Left hindlimb (tissue), 1 donor: ENCODE results near the gene TRPM4.
"Not testable (repeated sequence)": the region's sequence is repeated elsewhere in the genome, so short reads cannot be mapped to it uniquely, and the experiment has no call there.

Experiments used
- DNase-seq: peaks from one replicate; pipeline ENCODE4 v3.0.0-alpha.2; 2018

The TRPM4 gene

DNA sequence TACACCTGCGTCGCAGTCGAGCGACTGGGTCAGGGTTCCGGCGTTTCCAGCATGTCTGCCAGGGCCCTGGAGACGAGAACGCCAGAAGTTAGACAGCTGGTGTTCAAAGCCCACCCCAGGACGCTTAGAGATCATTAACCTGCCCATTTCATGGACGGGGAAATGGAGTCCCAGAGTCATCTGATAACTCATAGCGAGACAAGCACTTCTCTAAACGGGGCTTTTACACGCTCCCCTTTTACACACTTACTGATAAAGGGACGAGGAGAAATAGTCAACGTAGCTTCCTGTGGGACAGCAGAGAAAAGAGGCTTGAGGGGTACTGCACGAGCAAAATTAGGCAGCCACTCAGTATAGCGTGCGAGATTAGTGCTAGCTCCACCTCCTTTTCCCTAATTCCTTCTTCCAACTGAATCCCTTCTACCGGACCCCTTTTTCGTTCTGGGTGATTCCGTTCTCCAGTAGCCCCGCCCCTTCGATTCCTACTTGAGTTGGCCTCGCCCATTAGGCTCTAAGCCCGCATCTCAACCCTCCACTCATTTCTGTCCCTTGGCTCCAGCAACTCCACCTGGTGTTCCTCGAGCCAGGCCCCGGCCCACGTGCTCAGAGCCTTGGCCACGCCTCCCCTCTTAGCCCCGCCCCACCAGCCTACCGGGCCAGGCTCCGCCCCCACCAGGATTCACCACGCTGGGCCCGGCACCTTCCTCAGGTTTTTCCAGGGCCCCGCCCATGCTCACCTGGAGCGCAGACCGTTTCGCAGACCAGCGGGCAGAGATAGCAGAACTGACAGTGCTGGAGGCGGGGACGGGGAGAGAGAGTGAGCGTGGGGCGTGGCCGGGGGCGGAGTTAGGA, 6.1 kb upstream of the TRPM4 start:
- DNase-seq: peak; percentile 75

DNA sequence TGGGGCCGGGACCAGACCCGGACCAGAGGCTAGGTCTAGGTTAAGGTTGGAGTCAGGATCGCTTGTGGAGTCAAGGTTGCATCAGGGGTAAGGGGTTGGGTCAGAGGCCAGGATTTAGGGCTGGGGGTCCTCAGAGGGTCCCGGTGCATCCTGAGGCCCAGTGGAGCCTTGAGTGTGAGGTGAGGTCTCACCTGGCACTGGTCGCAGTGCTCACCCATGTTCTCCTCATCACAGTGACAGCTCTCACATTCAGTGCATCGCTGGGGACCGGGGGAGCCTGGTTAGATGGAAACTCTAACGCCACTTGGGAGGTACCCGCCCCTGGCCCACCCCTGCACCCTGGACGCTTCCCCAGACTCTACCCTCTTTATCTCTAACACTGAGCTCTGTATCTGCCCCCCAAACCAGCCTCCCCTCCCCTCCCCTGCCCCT, 5.5 kb upstream of the TRPM4 start:
- DNase-seq: peak; percentile 4

DNA sequence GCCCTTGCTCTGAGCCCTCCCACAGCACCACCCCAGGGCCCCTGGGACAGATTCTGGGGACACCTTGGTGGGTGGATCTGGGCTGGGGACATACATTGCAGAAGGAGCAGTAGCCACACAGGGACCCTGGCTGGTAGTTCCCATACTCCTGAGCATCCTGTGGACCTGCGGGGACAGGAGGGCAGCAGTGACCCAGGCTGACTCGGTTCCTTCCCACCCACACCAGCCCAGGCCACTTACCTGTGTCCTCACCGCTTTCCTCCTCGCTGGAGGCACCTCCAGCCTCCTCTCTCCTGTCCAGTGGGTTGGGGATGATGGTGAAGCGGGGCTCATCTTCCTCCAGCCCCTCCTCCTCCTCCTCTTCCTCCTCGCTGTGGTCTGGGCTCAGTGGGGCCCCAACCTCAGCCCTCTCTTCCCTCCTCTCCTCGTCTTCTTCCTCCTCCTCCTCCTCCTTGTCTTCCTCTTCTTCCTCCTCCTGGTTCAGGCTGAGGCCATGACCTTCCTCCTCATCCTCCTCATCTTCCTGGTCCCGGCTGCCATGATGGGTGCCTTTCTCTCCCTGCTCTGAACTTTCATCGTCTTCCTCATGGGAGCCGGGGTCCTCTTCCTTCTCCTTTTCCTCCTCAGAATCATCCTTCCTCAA, 4.3 kb upstream of the TRPM4 start:
- DNase-seq: no peak

DNA sequence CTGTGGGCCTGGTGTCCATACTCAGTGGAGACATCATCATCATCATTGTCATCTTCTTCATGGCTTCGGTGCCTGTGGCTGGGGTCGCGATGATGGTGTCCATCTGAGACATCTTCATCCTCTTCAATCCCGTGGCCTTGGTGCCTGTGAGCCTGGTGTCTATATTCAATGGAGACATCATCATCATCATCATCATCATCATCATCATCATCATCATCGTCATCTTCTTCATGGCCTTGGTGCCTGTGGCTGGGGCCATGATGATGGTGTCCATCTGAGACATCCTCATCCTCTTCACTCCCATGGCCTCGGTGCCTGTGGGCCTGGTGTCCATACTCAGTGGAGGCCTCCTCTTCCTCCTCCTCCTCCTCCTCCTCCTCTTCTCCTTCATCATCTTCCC, 3.3 kb upstream of the TRPM4 start:
- DNase-seq: no peak

DNA sequence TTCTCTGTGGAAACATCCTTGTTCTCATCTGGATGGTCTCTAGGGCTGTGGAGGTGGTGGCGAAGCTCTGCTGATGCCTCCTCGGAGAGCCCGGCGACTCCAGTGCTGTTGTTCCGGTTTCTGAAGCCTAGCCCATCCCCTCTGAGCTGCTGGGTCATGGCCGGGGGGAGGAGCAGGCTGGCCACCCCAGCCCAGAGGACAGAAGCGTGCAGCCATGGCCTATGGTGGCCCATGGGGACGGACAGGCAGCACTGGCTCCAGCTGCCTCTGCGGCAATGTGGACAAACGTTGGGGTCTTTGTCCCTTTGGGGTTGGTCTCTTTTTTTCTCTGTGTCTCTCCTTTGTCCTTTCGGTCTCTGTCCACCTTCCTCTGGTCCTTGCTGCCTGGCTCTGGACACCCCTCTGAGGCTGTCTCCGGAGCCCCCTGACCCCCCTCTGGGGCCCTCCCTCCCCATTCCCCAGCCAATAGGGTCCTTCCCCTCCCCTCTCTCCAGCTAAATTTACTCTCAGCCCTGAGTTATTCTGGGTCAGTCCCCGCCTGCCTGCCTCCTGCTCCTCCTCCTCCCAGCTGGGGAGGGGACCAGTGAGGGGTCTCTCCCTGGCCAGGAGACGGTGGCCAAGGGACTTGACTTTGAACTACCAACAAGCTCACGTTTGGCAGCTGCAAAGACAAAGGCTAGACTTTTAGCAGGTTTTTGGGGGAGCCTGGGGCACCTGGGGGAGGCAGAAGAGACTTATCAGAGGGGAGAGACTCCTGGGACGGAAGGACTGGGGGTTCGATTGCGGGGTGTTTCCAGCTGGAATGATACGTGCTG, 2.4 kb upstream of the TRPM4 start, which contains the start of gene HRC:
Gene HRC (minus strand): TSS at position 392 of the 815 bp plus-strand sequence. CDS start 159 bp downstream, at position 233.
- no peak for DNase-seq

DNA sequence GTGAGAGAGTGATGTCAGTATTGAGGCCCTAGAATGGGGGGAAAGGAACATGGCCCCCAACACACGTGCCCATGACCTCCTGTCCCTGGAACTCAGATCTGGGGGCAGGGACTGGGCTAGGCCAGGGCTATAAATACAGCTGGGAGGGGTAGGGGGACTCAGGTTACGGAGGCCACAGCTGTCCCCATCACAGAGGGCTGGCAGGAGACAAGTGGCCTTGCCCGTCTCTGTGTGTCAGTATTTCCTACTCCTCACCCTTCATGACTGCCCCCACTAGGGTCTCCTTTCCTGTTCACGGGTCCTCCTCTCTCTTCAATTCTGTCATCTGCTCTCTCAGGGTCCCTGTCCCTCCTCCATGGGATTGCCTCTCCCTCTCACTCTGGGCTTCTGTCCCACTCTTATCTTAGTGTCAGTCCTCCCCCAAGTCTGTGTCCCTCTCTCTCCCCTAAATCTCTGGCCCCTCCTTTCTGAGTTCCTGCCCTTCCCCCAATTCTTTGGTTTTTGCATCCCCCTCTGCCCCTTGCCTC, 1.7 kb upstream of the TRPM4 start:
- peak; percentile 74 for DNase-seq

- no peak for DNase-seq
Measured at GRCh38 chr19:49160450-49161189, 3.0 kb downstream of the TRPM4 start.

- DNase-seq: no peak
Measured at GRCh38 chr19:49161987-49162386, 4.4 kb downstream of the TRPM4 start.

DNA sequence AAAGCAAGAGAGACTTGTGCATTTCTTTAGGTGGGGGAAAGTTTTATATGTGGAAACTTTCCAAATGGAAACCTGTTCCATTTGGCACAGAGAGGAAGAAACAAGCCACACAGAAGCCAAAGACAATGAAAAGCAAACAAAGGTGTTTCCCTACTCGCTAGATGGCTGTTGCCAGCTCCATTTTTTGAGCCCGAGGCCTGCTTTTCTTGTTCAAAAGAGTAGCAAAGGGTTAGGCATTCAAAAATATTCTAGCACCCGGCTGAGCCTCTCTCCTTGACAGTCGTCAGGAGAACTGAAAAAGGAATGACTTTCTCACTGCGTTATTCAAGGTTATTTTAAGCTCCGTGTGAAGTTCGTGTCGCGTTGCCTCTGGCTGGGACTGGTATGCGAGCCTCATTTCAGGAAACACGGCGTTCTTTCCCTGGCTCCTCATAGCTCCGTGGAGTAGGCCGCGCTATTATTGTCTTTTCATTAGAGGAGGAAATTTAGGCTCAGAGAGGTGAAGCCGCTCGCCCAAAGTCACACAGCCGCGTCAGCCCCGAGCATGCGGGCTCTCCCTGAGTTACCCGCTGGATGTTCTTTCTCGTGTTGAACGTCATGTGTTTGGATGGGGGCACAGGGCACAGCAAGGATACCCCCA, 7.6 kb downstream of the TRPM4 start:
- DNase-seq: no peak

DNA sequence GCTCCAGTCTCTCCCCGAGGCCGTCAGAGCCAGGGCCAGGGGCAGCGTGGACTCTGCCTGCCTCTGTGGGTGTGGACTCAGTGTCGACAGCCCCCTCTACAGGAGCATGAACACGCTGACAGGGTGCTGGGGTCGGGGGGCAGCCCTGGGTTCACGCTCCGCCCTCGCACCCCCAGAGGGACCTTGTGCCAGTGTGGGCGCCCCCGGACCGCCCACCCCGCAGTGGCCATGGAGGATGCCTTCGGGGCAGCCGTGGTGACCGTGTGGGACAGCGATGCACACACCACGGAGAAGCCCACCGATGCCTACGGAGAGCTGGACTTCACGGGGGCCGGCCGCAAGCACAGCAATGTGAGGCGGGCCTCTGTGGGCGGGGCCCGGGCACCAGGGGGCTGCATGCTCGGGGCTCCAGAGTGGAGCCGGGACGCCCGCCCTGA, 8.3 kb downstream of the TRPM4 start:
- DNase-seq: no peak

DNA sequence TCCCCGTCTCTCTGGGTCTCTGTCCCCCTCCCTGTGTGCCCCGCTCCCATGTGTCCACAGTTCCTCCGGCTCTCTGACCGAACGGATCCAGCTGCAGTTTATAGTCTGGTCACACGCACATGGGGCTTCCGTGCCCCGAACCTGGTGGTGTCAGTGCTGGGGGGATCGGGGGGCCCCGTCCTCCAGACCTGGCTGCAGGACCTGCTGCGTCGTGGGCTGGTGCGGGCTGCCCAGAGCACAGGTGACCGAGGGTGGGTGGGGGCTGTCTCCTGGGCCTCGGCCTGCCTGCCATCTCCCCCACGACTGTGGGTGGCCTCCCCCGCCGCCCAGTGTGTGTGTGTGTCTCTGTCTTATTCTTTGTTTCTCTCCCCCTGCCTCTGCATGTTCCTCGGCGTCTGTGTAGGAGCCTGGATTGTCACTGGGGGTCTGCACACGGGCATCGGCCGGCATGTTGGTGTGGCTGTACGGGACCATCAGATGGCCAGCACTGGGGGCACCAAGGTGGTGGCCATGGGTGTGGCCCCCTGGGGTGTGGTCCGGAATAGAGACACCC, 10.3 kb downstream of the TRPM4 start:
- DNase-seq: no peak

GRCh38 chr19:49168421-49168820, 10.8 kb downstream of the TRPM4 start:
- no peak for DNase-seq

GRCh38 chr19:49173198-49173597, 15.6 kb downstream of the TRPM4 start:
- DNase-seq: no peak

DNA sequence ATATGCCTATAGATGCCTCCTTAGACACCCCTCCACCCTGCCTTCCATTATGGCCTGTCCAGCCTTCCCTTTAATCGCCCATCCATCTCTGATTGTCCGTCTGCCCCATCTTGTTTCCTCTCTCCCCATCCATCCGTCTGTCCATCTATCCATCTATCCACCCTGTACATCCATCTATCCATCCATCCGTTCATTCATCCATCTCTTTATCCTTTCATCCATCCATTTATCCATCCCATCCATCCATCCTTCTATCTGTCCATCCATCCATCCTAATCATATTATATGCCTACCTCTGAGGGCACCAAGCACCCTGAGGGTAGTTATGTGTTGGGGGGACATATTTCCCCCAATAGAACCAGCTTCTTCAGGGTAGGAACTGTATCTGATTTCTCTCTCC, 23.1 kb downstream of the TRPM4 start:
- no peak for DNase-seq

- DNase-seq: not testable (repeated sequence)
Measured at GRCh38 chr19:49182010-49182847, 24.6 kb downstream of the TRPM4 start.

DNA sequence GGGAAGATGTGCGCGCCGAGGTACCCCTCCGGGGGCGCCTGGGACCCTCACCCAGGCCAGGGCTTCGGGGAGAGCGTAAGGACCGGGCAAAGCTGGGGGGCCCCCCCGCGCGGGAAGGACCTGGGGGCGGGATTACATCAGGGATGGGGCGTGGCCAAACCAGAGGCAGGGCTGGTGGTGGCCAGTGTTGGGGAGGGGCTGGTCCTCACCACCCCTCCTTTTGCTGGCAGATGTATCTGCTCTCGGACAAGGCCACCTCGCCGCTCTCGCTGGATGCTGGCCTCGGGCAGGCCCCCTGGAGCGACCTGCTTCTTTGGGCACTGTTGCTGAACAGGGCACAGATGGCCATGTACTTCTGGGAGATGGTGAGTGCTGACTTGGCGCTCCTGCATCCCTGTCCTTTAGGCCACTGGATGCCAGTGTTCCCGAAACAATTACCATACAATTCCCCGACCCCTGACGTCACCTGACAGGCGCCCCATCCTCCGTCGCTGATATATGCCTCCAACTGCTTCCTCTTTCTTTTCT, 25.3 kb downstream of the TRPM4 start:
- DNase-seq: no peak

GRCh38 chr19:49186108-49186507, 28.5 kb downstream of the TRPM4 start:
- DNase-seq: no peak

GRCh38 chr19:49188626-49189200, 31.1 kb downstream of the TRPM4 start:
- DNase-seq: no peak

DNA sequence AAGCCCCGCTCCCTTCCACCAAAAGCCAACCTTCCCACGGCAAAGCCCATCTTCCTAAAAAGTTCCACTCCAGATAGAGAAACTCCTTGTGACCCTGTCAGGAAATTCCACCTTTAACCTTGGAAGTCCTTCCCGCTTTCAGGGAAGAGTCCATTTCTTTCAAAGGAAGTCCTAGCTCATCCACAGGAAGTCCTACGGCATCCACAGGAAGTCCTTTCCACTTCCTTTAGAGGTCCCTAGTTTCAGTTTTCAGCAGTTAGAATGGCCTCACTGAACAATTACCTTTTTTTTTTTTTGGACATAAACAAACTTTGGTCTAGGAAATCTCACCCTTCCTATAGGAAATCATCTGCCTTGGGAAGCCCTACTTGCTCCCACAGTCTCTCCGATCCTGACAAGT, 31.7 kb downstream of the TRPM4 start:
- DNase-seq: no peak

GRCh38 chr19:49190781-49191180, 33.2 kb downstream of the TRPM4 start:
- DNase-seq: no peak
